Stimulated activated CD8-positive, alpha-beta memory T cell treated with anti-CD3 and anti-CD28 coated beads, Interleukin-15, amount 100 ng/mL, for 48 hours (primary cell): ENCODE results near the gene GP1BB.
A peak's percentile ranks its signal among the peaks of the same experiment; 100 is the strongest.
"Not testable (repeated sequence)": the region's sequence is repeated elsewhere in the genome, so short reads cannot be mapped to it uniquely, and the experiment has no call there.

ENCODE experiments used
- DNase-seq, 2 donors: peaks; one replicate each; pipeline ENCODE4 v3.0.0-alpha.2; 2020; ENCODE audit warnings: low read depth in 2 of 2

Gene GP1BB

DNA sequence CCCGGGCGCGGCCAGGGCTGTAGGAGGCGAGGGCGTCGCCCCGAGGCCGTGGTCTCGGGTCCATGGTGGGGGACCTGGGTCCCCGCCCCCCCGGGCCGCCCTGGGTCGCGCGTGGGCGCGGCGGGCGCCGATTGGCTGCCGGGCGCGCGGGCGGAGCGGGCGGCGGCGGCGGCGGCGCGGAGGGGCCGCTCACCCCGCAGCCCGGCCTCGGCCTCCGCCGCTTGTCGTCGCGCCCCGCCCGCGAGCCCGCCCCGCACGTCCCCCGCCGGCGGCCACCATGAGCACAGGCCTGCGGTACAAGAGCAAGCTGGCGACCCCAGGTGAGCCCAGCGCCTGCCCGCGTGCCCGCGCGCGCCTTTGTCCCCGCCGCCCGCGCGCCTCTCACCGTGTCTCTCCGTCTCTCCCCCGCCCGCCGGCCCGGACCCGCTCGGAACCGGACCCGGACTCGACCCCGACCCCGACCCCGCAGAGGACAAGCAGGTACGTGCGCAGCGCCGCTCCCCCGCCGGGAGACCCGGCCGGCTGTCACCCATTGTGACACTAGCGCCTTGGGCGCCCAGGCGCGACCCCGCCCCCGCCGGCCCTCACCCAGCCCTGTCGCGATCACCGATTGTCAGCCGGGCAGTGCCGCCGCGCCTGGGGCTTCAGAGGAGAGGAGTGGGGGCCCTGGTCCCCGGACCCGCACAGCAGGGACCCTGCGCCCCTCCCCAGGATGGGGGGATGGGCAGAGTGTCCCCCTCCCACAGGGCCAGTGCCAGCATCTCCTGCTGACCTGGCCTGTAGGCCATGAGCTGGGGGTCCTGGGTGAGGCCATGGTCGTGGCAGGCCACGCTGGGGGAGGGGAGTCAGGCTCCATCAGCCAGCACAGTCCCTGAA lies 8.8 kb upstream of the GP1BB start, which contains the start of gene SEPTIN5:
SEPTIN5 (plus strand) TSS at position 192 of the 876 bp plus-strand sequence; CDS start at position 278, 86 bp downstream.
- DNase-seq = no peak

DNA sequence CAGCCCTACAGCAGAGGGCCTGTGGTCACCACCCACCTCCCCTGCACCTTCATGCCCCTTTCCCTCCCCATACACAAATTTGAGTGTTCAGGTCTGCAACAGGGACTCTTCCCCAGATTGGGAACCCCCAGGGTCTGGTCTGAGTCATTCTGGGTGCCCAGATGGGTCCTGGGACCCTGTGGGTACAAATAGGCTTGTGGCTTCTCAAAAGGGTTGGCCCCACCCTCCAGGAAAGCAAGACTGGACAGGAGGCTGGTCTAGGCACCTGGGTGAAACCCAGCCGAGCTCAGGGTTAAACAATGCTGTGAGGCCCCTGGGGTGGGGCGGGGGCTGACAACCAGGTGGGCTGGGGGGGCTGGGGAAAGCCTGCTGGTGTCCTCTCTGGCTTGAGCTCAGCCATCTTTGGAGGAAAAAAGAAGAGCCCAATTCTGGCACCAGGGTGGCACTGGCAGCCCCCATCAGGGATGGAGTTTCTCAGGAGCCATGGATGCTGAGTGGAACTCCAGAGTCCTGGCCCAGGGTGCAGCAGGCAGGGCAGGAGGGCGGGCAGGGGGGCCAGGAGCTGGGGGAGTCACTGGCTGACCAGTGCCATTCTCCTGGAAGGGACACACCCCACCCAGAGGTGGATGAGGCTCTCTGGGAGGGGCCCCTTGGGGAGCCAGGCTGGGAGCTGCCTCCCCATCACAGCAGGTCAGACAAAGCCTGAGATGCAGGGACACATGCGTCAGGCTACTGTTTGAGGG lies 8.0 kb upstream of the GP1BB start:
- no peak for DNase-seq

DNA sequence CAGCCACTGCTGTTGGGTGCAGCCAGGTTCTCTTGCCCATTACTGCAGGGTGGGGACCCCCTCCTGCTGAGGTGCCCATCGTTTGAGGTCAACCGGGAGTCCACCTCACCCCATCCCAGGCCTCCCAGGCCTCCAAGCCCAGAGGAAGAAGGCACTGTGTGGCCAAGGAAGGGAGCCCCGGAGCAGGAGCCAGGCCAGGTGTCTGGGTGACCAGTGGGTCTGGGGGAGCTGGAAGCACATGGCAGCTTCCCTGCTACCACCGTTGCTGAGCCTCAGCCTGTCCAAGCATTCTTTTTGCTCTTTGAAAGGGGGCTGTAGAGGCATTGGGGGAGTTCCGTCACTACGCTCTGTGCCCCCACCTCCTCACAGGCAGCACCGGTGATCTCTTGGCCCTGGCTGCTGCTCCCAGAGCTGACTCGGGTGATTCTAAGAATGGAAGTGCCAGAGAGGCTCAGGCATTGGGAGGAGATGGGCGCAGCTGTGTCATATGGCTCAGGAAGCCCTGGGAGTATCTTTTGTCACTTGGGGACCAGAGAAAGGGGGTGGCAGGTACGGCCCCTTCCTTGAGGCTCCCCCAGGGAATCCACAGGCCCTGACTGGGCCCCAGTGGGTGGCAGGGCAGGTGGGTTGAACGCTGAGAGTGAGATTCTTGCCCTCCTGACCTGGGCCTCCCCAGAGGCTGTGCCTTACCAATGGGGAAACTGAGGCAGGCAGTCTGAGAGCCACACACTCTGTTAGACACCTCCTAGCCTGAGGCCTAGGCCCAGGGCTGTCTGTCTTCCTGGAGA lies 7.1 kb upstream of the GP1BB start:
- no peak for DNase-seq

DNA sequence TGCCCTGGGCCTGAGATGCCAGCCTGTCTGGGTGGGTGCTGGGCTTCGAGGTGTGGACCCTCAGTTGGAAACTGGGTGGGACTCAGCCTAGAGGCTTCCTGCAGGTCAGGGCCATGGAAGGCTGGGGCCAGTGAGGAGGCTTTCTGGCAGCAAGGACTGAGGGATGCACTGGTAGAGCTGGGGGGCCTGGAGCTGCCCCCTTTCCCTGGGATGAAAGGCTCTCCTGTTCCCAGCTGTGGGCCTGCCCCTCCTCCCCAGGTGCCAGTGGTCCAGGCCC lies 6.6 kb upstream of the GP1BB start:
- DNase-seq = no peak

DNA sequence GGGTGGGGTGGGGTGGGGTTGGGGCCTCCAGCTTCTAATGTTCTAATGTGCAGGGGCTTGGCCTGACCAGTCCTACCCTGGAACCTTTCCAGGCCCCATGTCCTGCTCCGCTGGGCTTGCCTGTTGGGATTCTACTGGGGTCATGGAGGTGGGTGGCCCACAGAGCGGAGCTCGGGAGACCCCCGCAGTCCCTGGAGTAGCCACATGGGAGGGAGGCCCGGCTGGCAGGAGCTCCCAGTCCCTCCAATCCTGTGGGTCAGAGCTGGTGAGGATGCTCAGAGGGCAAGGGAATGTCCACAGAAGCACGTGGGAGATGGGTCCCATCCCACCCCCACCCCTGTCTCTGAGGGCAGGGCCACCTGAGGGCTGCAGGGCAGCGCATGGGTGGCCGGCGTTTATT lies 6.2 kb upstream of the GP1BB start:
- DNase-seq = no peak

DNA sequence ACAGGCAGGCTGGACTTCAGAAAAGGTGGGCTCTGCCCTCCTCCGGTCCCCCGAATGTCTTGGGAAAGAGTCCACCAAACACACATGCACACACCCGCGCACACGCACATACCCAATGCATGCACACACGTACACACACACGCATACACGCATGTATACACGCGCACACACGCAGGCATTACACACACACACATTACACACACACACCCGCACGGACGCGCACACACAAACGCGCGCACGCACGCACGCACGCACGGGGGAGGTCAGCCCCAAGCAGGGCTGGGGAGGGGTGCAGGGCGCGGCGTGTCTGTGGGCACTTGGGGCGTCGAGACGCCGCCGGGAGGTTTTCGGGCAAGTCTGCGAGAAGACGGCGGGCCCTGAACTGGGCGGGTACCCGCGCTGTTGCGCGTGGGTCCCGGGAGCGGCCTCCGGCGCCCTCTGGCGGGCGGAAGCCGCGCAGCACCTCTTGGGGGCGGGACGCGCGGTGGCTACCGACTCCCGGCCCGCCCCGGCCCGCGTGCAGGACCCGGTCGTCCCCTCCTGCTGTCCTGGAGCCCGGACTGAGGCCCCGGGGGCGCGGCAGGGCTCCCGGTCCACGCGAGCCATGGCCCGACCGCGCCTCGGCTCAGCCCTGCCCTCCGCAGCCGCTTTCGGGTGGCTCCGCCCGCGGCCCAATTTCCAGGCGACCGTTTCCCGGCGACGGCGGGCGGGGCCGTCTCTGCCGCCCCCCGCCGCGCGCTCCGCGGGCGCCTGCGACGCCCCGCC lies 5.5 kb upstream of the GP1BB start:
- DNase-seq = peak; percentile 52 to 68

DNA sequence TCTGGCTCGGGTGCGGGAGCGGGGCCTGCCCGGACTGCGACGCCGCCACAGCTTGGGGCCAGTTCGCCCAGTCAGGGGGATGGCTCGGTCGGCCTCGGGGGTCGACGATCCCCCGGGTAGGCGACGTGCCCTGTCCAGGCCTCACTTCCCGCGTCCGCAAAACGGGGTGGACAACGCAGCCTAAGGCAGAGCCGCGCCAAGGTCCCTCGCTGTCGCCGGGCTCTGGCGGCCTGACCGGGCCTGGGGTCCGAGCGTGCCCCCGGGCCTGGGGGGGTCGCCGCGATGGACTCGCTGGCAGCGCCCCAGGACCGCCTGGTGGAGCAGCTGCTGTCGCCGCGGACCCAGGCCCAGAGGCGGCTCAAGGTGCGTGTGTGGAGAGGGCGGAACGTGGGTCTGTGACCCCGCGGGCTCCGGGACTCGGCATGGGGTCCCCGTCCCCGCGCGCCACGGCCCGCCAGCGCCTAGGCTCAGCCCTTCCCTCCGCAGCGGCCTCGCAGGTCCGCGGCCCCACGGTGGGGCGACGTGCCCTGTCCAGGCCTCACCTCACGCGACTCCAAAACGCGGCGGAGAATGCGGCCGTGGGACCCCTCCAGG lies 4.8 kb upstream of the GP1BB start:
- no peak for DNase-seq

DNA sequence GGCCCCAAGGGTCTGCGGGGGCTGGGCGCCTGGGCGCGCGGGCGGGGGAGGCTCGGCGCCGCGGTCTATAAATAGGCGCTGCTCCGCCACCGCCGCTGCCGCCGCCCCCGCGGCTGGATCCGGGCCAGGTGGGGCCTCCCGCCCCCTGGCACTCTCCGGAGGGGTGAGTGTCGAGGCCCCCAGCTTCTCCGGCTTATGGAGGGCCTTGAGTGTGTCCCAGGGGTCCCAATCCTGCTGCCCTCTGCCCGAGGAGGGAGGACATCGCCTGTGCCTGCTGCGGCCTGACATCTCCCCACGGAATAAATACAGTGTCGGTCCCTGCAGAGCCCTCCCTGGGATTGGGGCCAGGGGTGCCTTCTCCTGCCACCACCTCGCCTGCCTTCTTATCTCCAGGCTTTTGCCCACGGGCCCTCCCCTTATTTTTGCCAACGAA lies 4.3 kb upstream of the GP1BB start:
- DNase-seq = no peak

DNA sequence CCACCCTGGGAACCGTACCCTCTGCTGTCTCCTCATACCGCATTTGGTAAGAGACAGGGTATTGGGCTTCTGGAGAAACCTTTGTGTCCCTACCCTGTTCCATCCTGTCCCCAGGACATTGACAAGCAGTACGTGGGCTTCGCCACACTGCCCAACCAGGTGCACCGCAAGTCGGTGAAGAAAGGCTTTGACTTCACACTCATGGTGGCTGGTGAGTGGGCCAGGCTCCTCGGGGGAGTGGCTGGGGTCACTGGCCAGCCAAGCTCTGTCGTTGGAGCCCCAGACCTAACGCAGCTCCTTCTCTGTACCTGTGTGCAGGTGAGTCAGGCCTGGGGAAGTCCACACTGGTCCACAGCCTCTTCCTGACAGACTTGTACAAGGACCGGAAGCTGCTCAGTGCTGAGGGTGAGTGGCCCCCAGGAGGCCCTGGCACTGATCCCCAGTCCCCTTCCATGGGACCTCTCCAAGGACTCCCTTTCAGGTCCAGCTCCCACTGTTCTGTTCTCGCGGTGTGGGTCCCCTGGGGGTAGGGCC lies 3.8 kb upstream of the GP1BB start:
- DNase-seq = no peak

DNA sequence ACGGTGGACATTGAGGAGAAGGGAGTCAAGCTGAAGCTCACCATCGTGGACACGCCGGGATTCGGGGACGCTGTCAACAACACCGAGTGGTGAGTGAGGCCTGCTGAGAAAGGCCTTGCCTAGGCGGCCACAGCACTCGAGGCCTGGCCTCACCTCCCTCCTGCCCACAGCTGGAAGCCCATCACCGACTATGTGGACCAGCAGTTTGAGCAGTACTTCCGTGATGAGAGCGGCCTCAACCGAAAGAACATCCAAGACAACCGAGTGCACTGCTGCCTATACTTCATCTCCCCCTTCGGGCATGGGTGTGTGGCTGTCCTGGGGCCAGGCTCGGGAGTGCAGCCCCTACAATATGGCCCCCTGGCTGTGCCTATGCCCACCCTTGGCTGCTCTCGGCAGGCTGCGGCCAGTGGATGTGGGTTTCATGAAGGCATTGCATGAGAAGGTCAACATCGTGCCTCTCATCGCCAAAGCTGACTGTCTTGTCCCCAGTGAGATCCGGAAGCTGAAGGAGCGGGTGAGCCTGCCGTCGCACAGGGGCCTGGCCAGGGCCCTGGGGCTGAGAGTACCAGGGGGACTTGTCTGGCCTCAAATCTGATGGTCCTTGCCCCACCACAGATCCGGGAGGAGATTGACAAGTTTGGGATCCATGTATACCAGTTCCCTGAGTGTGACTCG lies 3.0 kb upstream of the GP1BB start:
- no peak for DNase-seq

DNA sequence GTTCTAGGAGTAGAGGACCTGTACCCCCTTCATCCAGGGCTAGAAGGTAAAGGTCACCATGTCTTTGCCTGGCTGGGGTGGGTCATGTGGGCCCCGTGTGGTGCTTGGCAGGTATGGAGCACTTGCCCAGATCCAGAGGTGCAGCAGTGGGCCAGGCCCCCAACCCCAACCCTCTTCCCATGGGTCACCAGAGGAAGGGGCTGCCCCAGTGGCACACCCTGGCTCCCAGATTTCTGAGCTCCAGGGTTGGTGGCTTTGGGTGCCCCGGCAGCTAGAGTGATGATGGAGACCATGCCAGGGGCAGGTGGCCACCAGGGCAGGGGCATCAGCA lies 2.4 kb upstream of the GP1BB start:
- DNase-seq = no peak

DNA sequence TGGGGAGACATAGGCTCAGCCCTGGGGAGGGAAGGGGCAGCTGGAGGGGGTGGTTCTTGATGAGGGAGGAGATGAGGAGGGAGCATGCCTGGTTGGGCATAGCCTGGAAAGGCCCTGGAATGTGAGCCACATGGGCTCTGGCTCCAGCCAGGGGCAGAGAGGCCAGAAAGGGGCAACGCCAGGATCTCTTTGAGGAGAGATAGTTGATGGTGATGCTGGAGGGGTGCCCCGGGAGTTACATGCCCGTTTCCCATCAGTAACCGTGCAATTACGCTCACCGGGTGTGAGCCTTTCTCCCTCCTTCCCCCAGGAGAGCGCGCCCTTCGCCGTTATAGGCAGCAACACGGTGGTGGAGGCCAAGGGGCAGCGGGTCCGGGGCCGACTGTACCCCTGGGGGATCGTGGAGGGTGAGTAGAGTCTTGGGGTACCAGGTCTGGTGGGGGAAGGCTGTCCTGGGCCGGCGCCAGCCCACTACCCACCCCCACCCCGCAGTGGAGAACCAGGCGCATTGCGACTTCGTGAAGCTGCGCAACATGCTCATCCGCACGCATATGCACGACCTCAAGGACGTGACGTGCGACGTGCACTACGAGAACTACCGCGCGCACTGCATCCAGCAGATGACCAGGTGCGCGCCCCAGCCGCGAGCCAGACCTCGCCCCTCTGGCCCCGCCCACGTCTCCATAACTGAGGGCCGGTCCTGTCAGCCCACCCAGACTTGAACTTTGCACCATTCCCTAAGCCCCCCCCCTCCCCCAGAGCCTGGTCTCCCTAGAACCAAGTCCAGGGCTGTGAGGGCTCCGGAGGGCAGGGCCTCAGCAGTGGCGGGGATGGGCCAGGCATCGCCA lies 1.8 kb upstream of the GP1BB start:
- no peak for DNase-seq

DNA sequence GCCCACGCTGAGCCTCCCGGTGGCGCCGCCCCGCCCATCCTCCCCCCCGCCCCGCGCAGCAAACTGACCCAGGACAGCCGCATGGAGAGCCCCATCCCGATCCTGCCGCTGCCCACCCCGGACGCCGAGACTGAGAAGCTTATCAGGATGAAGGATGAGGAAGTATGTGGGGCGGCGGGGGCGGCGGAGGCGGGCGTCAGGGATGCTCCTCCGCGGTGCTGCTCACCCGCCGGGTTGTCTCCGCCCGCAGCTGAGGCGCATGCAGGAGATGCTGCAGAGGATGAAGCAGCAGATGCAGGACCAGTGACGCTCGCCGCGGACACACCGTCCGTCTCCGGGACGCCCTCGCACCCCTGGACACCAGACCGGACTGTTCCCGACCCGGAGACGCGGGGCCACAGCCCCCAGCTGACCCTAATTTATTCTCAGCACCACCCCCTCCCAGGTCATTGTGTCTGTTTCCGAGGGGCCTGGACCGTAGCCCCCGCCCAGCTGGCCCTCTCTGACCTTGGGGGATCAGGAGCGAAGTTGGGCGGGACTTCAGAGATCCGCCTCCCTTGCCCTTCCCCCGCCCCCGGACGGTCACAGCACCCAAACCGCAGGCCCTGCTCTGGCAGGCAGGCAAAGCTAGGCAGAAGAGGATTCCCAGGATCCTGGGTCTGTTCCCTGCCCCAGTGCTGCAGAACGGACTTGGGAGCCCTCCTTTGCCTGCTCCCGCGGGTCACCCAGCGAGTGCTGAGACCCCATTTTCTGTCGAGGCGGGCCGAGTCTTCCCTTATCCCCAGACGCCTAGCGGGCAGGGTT lies 959 bp upstream of the GP1BB start:
- no peak for DNase-seq

DNA sequence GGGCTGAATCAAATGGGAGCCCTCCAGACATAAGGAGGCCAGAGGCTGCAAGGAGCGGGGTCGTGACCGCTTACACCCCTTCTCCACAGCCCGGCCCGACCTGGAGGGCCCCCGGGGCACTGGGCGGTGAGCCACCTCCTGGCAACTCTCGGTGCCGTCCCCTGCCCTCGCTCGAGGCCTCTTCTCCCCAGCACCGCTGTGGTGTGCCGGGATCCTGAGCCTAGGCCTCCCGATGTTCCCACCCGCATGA lies 432 bp upstream of the GP1BB start:
- DNase-seq = no peak

DNA sequence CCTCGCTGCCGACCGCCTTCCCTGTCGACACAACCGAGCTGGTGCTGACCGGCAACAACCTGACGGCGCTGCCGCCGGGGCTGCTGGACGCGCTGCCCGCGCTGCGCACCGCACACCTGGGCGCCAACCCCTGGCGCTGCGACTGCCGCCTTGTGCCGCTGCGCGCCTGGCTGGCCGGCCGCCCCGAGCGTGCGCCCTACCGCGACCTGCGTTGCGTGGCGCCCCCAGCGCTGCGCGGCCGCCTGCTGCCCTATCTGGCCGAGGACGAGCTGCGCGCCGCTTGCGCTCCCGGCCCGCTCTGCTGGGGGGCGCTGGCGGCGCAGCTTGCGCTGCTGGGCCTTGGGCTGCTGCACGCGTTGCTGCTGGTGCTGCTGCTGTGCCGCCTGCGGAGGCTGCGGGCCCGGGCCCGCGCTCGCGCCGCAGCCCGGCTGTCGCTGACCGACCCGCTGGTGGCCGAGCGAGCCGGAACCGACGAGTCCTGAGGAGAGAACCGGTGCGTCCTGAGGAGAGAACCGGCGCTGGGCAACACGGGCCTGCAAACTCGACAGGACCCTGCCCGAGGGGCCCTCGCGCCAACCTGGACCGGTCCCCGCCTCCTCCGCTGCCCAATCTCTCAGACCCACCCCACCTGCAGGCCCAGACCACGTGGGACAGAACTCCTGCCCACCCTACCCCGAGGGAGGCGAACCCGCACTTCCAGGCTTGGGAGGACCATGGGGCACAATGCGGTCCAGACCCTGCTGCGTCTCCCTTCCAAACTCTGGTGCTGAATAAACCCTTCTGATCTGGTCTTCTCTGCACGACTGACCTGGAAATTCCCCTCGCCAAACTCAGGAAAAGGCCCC lies 866 bp downstream of the GP1BB start:
- DNase-seq = peak; percentile 23 to 45

DNA sequence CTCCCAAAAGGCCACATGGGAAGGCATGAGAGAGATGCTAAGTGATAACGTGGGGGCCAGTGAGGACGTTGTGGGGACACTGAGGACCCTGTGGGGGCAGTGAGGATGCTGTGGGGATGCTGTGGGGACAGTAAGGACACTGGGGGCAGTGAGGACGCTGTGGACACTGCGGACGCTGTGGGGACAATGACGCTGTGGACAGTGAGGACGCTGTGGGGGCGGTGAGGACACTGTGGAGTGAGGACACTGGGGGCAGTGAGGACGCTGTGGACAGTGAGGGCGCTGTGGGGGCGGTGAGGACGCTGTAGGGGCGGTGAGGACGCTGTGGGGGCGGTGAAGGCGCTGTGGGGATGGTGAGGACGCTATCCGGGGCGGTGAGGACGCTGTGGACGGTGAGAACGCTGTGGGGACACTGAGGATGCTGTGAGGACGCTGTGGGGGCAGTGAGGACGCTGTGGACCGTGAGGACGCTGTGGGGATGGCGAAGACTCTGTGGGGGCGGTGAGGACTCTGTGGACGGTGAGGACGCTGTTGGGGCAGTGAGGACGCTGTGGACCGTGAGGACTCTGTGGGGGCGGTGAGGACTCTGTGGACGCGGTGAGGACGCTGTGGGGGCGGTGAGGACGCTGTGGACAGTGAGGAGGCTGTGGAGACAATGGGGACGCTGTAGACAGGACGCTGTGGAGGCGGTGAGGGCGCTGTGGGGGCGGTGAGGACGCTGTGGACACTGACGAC lies 1.8 kb downstream of the GP1BB start:
- DNase-seq = no peak

DNA sequence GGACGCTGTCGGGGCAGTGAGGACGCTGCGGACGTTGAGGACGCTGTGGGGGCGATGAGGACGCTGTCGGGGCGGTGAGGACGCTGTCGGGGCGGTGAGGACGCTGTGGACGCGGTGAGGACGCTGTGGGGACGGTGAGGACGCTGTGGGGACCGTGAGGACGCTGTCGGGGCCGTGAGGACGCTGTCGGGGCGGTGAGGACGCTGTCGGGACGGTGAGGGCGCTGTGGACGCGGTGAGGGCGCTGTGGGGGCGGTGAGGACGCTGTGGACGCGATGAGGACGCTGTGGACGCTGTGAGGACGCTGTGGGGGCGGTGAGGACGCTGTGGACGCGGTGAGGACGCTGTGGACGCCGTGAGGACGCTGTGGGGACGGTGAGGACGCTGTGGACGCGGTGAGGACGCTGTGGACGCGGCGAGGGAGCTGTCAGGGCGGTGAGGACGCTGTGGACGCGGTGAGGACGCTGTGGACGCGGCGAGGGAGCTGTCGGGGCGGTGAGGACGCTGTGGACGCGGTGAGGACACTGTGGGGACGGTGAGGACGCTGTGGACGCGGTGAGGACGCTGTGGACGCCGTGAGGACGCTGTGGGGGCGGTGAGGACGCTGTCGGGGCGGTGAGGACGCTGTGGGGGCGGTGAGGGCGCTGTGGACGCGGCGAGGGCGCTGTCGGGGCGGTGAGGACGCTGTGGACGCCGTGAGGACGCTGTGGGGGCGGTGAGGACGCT lies 2.9 kb downstream of the GP1BB start:
- DNase-seq = not testable (repeated sequence)
